Stomach (tissue), 9 donors: ENCODE measurements around the gene MOB2. TPM values are rescaled to one million over a fixed set of nuclear protein-coding genes. Genes with fewer than 3 reads are reported as not detected.

Source experiments
- DNase-seq, 2 donors: peaks; one replicate each; pipeline versions ENCODE4 v3.0.0 to v3.0.0-alpha.2; 2013 to 2019
- H3K27ac ChIP-seq, 5 donors: fragments of 200-600 bp in 4 of 5; sonication (generic) in 4 of 5; one replicate each; pipeline ENCODE4 v1.5.1; 2013 to 2019; ENCODE audit warnings: mild to moderate bottlenecking in 1 of 5, moderate library complexity in 1 of 5
- H3K27me3 ChIP-seq, 3 donors: fragments of 200-600 bp; sonication (generic); one replicate each; pipeline ENCODE4 v1.5.1; 2017 to 2019; ENCODE audit warnings: mixed run types in 1 of 3
- H3K36me3 ChIP-seq, 4 donors: fragments of 200-600 bp; sonication (generic); 1 replicate in 3 of 4; 2 replicates in 1 of 4; pipeline ENCODE4 v1.5.1; 2016 to 2019
- H3K4me1 ChIP-seq, 4 donors: fragments of 200-600 bp; sonication (generic); one replicate each; pipeline ENCODE4 v1.5.1; 2016 to 2019
- H3K4me3 ChIP-seq, 4 donors: fragments of 200-600 bp; sonication (generic) in 3 of 4; one replicate each; pipeline ENCODE4 v1.5.1; 2016 to 2019; ENCODE audit warnings: mild to moderate bottlenecking in 1 of 4
- H3K9me3 ChIP-seq, 4 donors: fragments of 200-600 bp; sonication (generic); one replicate each; pipeline ENCODE4 v1.5.1; 2016 to 2019
- EP300 ChIP-seq: sonication (generic); formaldehyde crosslinking; IDR thresholded peaks from one replicate; pipeline ENCODE4 v1.6.1; 2017; ENCODE audit warnings: antibody characterized with exemption
- POLR2A ChIP-seq, 4 donors: fragments of 450-650 bp; IDR thresholded peaks; one replicate each; pipeline ENCODE4 v1.6.1; 2016; ENCODE audit warnings: antibody characterized with exemption in 4 of 4, control low read depth in 2 of 4, mild to moderate bottlenecking in 1 of 4, moderate library complexity in 1 of 4
- POLR2AphosphoS5 ChIP-seq, 3 donors: sonication (generic); formaldehyde crosslinking; IDR thresholded peaks; one replicate each; pipeline ENCODE4 v1.6.1; 2016; ENCODE audit warnings: antibody characterized with exemption in 3 of 3
- WGBS, 5 donors: extraction: QIAGEN DNeasy Blood & Tissue Kit in 3 of 5; methylation state at CpG; one replicate each; pipeline versions ENCODE4 v1.1.5 to v1.1.7; 2013 to 2018; 5-methylcytosine and 5-hydroxymethylcytosine counted together
- intact Hi-C: fragments of 100-400 bp; cut with DNase I; formaldehyde crosslinking; loops from one replicate; pipeline ENCODE4 v1.15.1; 2023; ENCODE audit warnings: low total_unique reads
- polyA plus RNA-seq, 3 donors: library from polyadenylated mRNA; stranded (reverse); fragments of 200-250 nt; gene quantifications; one replicate each; pipeline ENCODE4 v1.2.3, GENCODE V29; 2013
- total RNA-seq, 5 donors: library from RNA; depleted of rRNA; stranded (reverse); fragments of >200 nt; gene quantifications; one replicate each; pipeline versions ENCODE4 v1.1.0 to v1.2.3, GENCODE V29; 2014 to 2016
- TF ChIP-seq, protein P1 (sequence below), 7 experiments: fragments of 450-650 bp in 4 of 7; fragments of 200-600 bp in 3 of 7; sonication (generic) in 3 of 7; IDR thresholded peaks; one replicate each; pipeline ENCODE4 v1.5.1; 2016 to 2019; ENCODE audit warnings: antibody characterized with exemption in 7 of 7, control low read depth in 2 of 7, mild to moderate bottlenecking in 1 of 7
- donor health status: healthy with polysubstance abuse.
- donor health status: Bipolar disorder and iron deficiency.
- donor health status: healthy.

Gene MOB2
- total and polyA plus RNA-seq, 8 donors = 11.3 to 46.3 (median 27.3) TPM

DNA sequence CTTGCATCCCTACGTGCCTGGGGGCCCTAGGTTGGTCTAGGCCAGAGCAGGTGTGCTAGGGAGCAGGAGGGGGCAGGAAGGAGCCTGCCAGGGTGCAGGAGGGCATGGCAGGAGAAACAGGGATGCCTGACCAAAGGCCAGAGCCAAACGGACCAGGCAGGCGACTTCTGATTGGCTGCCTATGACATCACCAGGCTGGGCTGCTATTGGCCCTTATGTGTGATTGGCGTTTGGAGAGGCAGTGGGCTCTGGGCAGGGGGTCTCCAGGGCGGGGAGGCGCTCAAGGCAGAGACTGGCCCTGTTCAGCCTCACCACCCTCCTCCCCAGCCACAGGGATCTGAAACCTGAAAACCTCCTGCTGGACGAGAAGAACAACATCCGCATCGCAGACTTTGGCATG, 44.4 kb downstream of the MOB2 start:
- peak in 1 of 2 donors; percentile 44 for DNase-seq
- H3K27me3 ChIP-seq = peaks cover 4 to 85% (median 15%) of the 10 kb centered on the region in 3 donors
- 39 to 56% (median 46%) methylated on average over 9 of the region's 9 CpGs for WGBS, 5 donors
- TF ChIP-seq EP300 (no peak), POLR2AphosphoS5 (IDR thresholded peaks at IDR 0.05) (no peak), POLR2A (IDR thresholded peaks at IDR 0.05) (no peak)
- TF ChIP-seq, protein P1, sequence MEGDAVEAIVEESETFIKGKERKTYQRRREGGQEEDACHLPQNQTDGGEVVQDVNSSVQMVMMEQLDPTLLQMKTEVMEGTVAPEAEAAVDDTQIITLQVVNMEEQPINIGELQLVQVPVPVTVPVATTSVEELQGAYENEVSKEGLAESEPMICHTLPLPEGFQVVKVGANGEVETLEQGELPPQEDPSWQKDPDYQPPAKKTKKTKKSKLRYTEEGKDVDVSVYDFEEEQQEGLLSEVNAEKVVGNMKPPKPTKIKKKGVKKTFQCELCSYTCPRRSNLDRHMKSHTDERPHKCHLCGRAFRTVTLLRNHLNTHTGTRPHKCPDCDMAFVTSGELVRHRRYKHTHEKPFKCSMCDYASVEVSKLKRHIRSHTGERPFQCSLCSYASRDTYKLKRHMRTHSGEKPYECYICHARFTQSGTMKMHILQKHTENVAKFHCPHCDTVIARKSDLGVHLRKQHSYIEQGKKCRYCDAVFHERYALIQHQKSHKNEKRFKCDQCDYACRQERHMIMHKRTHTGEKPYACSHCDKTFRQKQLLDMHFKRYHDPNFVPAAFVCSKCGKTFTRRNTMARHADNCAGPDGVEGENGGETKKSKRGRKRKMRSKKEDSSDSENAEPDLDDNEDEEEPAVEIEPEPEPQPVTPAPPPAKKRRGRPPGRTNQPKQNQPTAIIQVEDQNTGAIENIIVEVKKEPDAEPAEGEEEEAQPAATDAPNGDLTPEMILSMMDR (IDR thresholded peaks at IDR 0.05) = no peak
- no peak overlapping the region for H3K4me3 ChIP-seq
- intact Hi-C loops = no loop called here
- H3K36me3 ChIP-seq = no peaks in the 10 kb centered on the region
- no peak overlapping the region for H3K27ac ChIP-seq
- no peaks in the 10 kb centered on the region for H3K9me3 ChIP-seq
- peaks cover 7 to 17% (median 12%) of the 10 kb centered on the region in 4 donors for H3K4me1 ChIP-seq

DNA sequence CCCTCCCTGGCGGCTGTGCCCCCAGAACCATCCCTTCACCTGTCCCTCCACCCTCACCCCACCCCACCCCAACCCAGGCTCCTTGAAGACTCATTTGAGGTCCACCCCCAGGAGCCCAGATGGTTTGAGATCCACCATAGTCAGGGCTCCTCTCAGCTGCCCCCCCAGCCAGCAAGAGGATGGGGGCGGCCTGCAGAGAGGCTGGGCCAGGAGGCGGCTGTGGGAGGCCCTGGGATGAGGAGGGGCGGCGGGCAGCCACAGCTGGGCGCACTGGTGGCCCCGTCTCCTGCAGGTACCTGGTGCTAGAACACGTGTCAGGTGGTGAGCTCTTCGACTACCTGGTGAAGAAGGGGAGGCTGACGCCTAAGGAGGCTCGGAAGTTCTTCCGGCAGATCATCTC, 46.1 kb downstream of the MOB2 start:
- no peaks in the 10 kb centered on the region for H3K9me3 ChIP-seq
- H3K4me3 ChIP-seq = no peak overlapping the region
- no peak for TF ChIP-seq EP300
- no peak for TF ChIP-seq POLR2A (IDR thresholded peaks at IDR 0.05)
- TF ChIP-seq, protein P1 (IDR thresholded peaks at IDR 0.05) = no peak
- no peak for TF ChIP-seq POLR2AphosphoS5 (IDR thresholded peaks at IDR 0.05)
- intact Hi-C loops = no loop called here
- 79 to 92% (median 88%) methylated on average over 7 to 12 of the region's 12 CpGs for WGBS, 5 donors
- peaks cover 11 to 89% (median 28%) of the 10 kb centered on the region in 3 donors for H3K27me3 ChIP-seq
- H3K27ac ChIP-seq = no peak overlapping the region
- no peaks in the 10 kb centered on the region for H3K36me3 ChIP-seq
- DNase-seq = no peak
- H3K4me1 ChIP-seq = peaks cover 15 to 34% (median 27%) of the 10 kb centered on the region in 4 donors

DNA sequence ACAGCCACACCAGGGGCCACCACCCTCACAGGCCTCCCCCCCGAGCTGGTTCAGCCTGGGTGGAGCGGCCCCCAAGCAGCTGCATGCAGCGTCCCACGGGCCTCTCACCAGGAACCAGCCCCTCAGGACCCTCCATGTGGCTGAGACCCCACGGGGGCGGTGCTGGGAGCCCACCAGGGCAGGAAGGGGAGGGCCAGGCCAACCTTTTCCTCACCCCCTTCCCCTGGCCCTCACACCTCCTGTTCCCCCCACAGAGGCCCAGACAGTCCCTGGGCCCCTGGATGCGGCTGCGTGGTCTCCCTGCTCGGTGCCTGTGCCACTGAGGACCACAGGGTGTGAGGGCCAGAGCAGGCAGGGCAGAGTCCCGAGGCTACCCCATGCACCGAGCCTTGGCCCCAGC, 46.5 kb downstream of the MOB2 start:
- 71 to 95% (median 86%) methylated on average over 6 to 11 of the region's 11 CpGs for WGBS, 5 donors

DNA sequence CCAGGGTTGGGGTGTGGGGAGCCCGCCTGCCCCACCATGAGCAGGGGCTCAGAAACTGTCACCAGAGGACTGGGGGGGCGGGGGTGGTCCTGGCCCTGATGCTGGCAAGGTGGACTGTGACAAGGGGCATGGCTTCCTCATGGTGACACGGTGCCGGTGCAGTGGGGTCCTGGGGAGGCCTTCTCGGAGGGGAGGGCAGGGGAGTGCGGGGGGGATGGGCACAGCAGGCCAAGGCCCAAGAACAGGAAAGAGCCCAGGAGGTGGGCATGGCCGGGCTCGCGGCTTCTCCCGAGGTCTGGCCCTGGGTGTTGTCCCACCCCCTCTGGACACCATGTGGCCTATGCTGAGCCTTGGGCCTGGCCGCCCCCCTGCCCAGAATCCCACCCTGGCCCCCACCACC, 47.2 kb downstream of the MOB2 start:
- TF ChIP-seq POLR2AphosphoS5 (IDR thresholded peaks at IDR 0.05) (no peak), POLR2A (IDR thresholded peaks at IDR 0.05) (no peak), EP300 (no peak)
- TF ChIP-seq, protein P1 (IDR thresholded peaks at IDR 0.05) = no peak
- DNase-seq = no peak
- no peaks in the 10 kb centered on the region for H3K9me3 ChIP-seq
- no peak overlapping the region for H3K4me3 ChIP-seq
- peaks cover 16 to 35% (median 27%) of the 10 kb centered on the region in 4 donors for H3K4me1 ChIP-seq
- intact Hi-C loops = no loop called here
- peaks cover 11 to 91% (median 28%) of the 10 kb centered on the region in 3 donors for H3K27me3 ChIP-seq
- H3K36me3 ChIP-seq = no peaks in the 10 kb centered on the region
- WGBS, 5 donors = 61 to 86% (median 70%) methylated on average over 7 to 11 of the region's 11 CpGs
- no peak overlapping the region for H3K27ac ChIP-seq

More for the DNA sequence above, 46.5 kb downstream of the MOB2 start:
- Histone ChIP-seq H3K4me1 (peaks cover 16 to 35% (median 27%) of the 10 kb centered on the region in 4 donors), H3K36me3 (no peaks in the 10 kb centered on the region), H3K9me3 (no peaks in the 10 kb centered on the region), H3K27me3 (peaks cover 11 to 89% (median 28%) of the 10 kb centered on the region in 3 donors), H3K27ac (no peak overlapping the region), H3K4me3 (no peak overlapping the region)
- TF ChIP-seq POLR2A (IDR thresholded peaks at IDR 0.05) (no peak), POLR2AphosphoS5 (IDR thresholded peaks at IDR 0.05) (no peak), EP300 (no peak)
- TF ChIP-seq, protein P1 (IDR thresholded peaks at IDR 0.05) = no peak
- no peak for DNase-seq
- intact Hi-C loops = no loop called here
